ENCODE data around the gene OSMR.

GRCh38 chr5:38892363-38892762, 46.6 kb downstream of the OSMR start:
- TF ChIP-seq, protein P1, sequence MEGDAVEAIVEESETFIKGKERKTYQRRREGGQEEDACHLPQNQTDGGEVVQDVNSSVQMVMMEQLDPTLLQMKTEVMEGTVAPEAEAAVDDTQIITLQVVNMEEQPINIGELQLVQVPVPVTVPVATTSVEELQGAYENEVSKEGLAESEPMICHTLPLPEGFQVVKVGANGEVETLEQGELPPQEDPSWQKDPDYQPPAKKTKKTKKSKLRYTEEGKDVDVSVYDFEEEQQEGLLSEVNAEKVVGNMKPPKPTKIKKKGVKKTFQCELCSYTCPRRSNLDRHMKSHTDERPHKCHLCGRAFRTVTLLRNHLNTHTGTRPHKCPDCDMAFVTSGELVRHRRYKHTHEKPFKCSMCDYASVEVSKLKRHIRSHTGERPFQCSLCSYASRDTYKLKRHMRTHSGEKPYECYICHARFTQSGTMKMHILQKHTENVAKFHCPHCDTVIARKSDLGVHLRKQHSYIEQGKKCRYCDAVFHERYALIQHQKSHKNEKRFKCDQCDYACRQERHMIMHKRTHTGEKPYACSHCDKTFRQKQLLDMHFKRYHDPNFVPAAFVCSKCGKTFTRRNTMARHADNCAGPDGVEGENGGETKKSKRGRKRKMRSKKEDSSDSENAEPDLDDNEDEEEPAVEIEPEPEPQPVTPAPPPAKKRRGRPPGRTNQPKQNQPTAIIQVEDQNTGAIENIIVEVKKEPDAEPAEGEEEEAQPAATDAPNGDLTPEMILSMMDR (tag by site-specific recombination; IDR thresholded peaks at IDR 0.05): no peak
- TF ChIP-seq TCF7L2 (IDR thresholded peaks at IDR 0.05; ENCODE audit: borderline replicate concordance, low read depth, low read length): no peak
- TF ChIP-seq ZNF560 (tag by site-specific recombination; IDR thresholded peaks at IDR 0.05; ENCODE audit: borderline replicate concordance): no peak
- no peak for TF ChIP-seq HOXC10 (CRISPR knock-in tag; IDR thresholded peaks at IDR 0.05)
- TF ChIP-seq ZEB2 (tag by site-specific recombination; IDR thresholded peaks at IDR 0.05): no peak
- TF ChIP-seq ZNF777 (tag by site-specific recombination; IDR thresholded peaks at IDR 0.05; ENCODE audit: borderline replicate concordance): no peak
- no peak for TF ChIP-seq SP2 (tag by site-specific recombination; IDR thresholded peaks at IDR 0.05)
- TF ChIP-seq RBAK (tag by site-specific recombination; IDR thresholded peaks at IDR 0.05): no peak
- no peak for TF ChIP-seq ZNF830 (tag by site-specific recombination; IDR thresholded peaks at IDR 0.05; ENCODE audit: low read depth)
- TF ChIP-seq ZNF146 (tag by site-specific recombination; IDR thresholded peaks at IDR 0.05): no peak

Measured in HEK293 (cell line).